HG02588 (cell line): ENCODE results near the gene CD320.
A peak's percentile ranks its signal among the peaks of the same experiment; 100 is the strongest.

Experiments used
- ATAC-seq: cut with Tn5 transposase; IDR thresholded peaks from one replicate; pipeline ENCODE4 v1.9.1; 2021; ENCODE audit warnings: mild to moderate bottlenecking, moderate library complexity; ENCODE audit not compliant: unreplicated experiment

CD320 gene

DNA sequence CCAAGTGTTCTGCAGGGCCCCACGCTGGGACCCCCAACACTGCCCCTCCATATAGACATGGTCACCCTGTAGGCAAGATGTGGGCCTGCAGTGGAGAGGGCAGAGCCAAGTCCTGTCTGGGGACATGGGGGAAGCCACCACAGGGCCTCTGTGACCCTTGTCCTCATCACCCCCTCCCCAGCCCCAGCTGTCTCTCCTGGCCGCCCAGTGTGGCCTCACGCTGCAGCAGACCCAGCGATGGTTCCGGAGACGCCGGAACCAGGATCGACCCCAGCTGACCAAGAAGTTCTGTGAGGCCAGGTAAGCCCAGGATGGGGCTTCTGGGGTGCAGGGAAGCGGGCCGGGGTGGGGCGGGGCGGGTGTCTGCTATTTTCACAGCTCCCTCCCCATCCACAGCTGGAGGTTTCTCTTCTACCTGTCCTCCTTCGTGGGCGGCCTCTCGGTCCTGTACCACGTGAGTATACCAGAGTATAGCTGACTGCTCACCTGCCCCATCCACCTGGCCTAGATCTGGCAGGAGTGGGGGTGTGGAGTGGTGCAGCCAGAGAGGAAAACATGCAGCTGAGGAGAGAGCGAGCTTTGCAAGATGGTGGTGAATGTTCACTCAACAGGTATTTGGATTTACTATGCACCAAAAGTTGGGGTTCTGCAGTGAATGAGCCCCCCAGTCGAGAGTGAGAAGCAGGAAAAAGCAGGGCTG lies 52.6 kb downstream of the CD320 start:
- no peak for ATAC-seq

DNA sequence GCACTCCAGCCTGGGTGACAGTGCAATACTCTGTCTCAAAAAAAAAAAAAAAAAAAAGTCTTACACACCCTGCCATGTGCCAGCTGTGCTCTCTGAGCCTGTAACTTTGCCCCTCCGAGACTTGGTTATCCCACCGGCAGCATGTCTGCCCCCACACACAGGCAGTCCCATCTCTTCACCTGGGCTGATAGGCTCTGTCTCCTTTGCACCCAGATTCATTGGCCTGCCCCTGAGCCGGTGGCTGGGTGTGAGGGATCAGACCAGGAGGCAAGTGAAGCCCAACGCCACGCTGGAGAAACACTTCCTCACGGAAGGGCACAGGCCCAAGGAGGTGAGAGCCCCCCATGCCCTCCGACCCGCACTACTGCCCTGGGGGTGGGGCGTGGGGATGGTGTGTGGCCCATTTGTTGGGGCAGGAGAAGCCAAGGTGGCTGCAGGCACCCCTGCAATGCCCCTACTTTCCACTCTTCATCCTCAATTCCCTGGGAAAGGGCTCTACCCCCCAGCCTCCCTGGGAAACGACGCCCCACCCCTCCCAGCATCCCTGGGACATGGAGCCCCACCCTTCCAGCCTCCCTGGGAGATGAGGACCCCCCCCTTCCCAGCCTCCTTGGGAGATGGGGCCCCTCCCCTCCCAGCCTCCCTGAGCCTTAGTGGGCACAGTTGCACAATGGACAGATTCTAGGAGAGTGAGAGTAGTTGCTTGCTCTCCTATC lies 53.7 kb downstream of the CD320 start:
- ATAC-seq = no peak

DNA sequence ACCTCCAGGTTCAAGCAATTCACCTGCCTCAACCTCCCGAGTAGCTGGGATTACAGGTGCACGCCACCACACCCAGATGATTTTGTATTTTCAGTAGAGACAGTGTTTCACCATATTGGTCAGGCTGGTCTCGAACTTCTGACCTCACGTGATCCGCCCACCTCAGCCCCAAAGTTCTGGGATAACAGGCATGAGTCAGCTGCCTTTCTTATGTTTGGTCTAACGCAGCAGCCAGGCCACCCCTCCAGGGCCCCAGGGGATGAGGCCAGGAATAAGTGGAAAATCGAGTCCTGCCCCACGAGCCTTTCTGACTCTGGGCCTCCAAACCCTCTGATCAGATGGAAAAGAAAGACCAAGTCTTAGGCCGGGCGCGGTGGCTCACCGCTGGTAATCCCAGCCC lies 54.5 kb downstream of the CD320 start:
- no peak for ATAC-seq

DNA sequence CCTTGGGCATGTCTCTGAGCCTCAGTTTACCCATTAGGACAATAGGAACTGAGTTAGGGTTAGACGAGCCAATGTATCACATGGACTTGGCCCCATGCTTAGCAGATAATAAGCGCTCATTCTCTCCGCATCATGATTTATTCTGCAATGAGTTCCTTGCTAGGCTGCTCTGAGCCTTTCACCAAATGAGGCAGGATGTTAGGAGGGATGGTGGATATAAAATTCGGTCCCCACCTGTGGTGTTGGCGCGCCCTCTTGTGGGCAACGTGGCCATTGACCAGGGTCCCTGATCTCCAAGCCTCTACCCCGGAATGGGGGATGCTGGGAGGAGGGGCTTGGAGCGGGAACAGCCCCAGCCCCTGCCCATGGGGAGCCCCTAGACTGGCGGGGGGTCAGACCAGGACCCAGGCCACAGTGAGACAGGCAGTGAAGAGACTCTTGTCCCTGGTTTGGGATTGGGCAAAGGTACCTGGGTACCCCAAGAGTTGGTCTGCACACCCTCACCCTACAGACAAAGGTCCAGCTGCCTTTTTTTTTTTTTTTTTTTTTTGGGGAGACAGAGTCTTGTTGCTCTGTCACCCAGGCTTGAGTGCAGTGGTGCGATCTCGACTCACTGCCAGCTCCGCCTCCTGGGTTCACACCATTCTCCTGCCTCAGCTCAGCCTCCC lies 55.1 kb downstream of the CD320 start:
- peak; percentile 54 for ATAC-seq
